Measurements from ENCODE around the gene WFDC9. TPM values are rescaled to one million over a fixed set of nuclear protein-coding genes. Genes with fewer than 3 reads are reported as not detected.

WFDC9 gene
- total RNA-seq, 1 experiment from 2014 or later, result not detected

- H3K27me3 ChIP-seq (ENCODE audit: insufficient read depth, low read depth), result peaks cover 8% of the 10 kb centered on the region
- no peaks in the 10 kb centered on the region for H3K4me1 ChIP-seq (replicated peaks; ENCODE audit: insufficient read depth)
- H3K36me3 ChIP-seq (ENCODE audit: low read depth), result no peaks in the 10 kb centered on the region
- DNase-seq, result no peak
- POLR2A ChIA-PET (ENCODE audit: unreplicated experiment), result no interaction called here
- H3K9me3 ChIP-seq (ENCODE audit: insufficient read depth, low read depth), result no peaks in the 10 kb centered on the region
- no peaks in the 10 kb centered on the region for H3F3A ChIP-seq (ENCODE audit: insufficient read depth, low read depth)
- H2AFZ ChIP-seq, result no peak overlapping the region
- H3K79me2 ChIP-seq (ENCODE audit: low read depth), result no peaks in the 10 kb centered on the region
- no peak overlapping the region for H3K4me3 ChIP-seq
- H3K27ac ChIP-seq, result no peak overlapping the region
- BruUV-seq (replicated peaks), result no TSS peak
- H4K20me1 ChIP-seq (ENCODE audit: insufficient read depth), result no peaks in the 10 kb centered on the region
- TF ChIP-seq EZH2 (IDR thresholded peaks at IDR 0.05; ENCODE audit: low read depth), result no peak
- no peak for TF ChIP-seq CTCF (conservative IDR thresholded peaks at IDR 0.05)
- no peaks in the 10 kb centered on the region for H3K9me2 ChIP-seq (ENCODE audit: insufficient read depth)
- no peak overlapping the region for H3K4me2 ChIP-seq
- intact Hi-C loops (cut with micrococcal nuclease; ENCODE audit: unreplicated experiment), result no loop called here
- CTCF ChIA-PET, result no interaction called here
These were observed 8.6 kb upstream of the WFDC9 start for GRCh38 chr20:45639687-45640086.

GRCh38 chr20:45636513-45636912, 5.4 kb upstream of the WFDC9 start:
- no peaks in the 10 kb centered on the region for H3K9me3 ChIP-seq (ENCODE audit: insufficient read depth, low read depth)
- H4K20me1 ChIP-seq (ENCODE audit: insufficient read depth), result no peaks in the 10 kb centered on the region
- no peaks in the 10 kb centered on the region for H3K36me3 ChIP-seq (ENCODE audit: low read depth)
- H3F3A ChIP-seq (ENCODE audit: insufficient read depth, low read depth), result no peaks in the 10 kb centered on the region
- H3K27ac ChIP-seq, result no peak overlapping the region
- no peak overlapping the region for H3K4me2 ChIP-seq
- no peak for DNase-seq
- CTCF ChIA-PET, result no interaction called here
- H3K27me3 ChIP-seq (ENCODE audit: insufficient read depth, low read depth), result peaks cover 12% of the 10 kb centered on the region
- no peaks in the 10 kb centered on the region for H3K4me1 ChIP-seq (replicated peaks; ENCODE audit: insufficient read depth)
- no peaks in the 10 kb centered on the region for H3K79me2 ChIP-seq (ENCODE audit: low read depth)
- no TSS peak for BruUV-seq (replicated peaks)
- no peak overlapping the region for H2AFZ ChIP-seq
- H3K4me3 ChIP-seq, result no peak overlapping the region
- TF ChIP-seq CTCF (conservative IDR thresholded peaks at IDR 0.05) (no peak), EZH2 (IDR thresholded peaks at IDR 0.05; ENCODE audit: low read depth) (no peak)
- intact Hi-C loops (cut with micrococcal nuclease; ENCODE audit: unreplicated experiment), result no loop called here
- H3K9me2 ChIP-seq (ENCODE audit: insufficient read depth), result no peaks in the 10 kb centered on the region
- POLR2A ChIA-PET (ENCODE audit: unreplicated experiment), result no interaction called here

GRCh38 chr20:45630371-45630770, 713 bp downstream of the WFDC9 start:
- Histone ChIP-seq H2AFZ (no peak overlapping the region), H3K79me2 (ENCODE audit: low read depth) (no peaks in the 10 kb centered on the region)
- POLR2A ChIA-PET (ENCODE audit: unreplicated experiment), result no interaction called here

More at GRCh38 chr20:45630371-45630770, 713 bp downstream of the WFDC9 start:
- CTCF ChIA-PET, result interaction anchor here (0.6 kb wide), 1 partner anchor 126 kb away, joined by 18 read pairs; no protein-coding TSS in a partner anchor
- Histone ChIP-seq H3K9me3 (ENCODE audit: insufficient read depth, low read depth) (no peaks in the 10 kb centered on the region), H3K9me2 (ENCODE audit: insufficient read depth) (no peaks in the 10 kb centered on the region; the same call in 1 of the 2 replicates), H3K27me3 (ENCODE audit: insufficient read depth, low read depth) (peaks cover 7% of the 10 kb centered on the region; the same call in 1 of the 2 replicates), H3K27ac (no peak overlapping the region), H3F3A (ENCODE audit: insufficient read depth, low read depth) (no peaks in the 10 kb centered on the region), H3K4me1 (replicated peaks; ENCODE audit: insufficient read depth) (no peaks in the 10 kb centered on the region), H3K4me3 (no peak overlapping the region), H3K4me2 (no peak overlapping the region), H3K36me3 (ENCODE audit: low read depth) (no peaks in the 10 kb centered on the region), H4K20me1 (ENCODE audit: insufficient read depth) (no peaks in the 10 kb centered on the region)
- intact Hi-C loops (cut with micrococcal nuclease; ENCODE audit: unreplicated experiment), result no loop called here
- BruUV-seq (replicated peaks), result no TSS peak
- no peak for DNase-seq
- TF ChIP-seq CTCF (conservative IDR thresholded peaks at IDR 0.05) (no peak), EZH2 (IDR thresholded peaks at IDR 0.05; ENCODE audit: low read depth) (no peak)
